HG02798 (cell line): ENCODE measurements around the gene HOXC10.

ENCODE experiments used
- ATAC-seq: cut with Tn5 transposase; IDR thresholded peaks from one replicate; pipeline ENCODE4 v1.9.1; 2021; ENCODE audit warnings: mild to moderate bottlenecking; ENCODE audit not compliant: unreplicated experiment, poor library complexity

Gene HOXC10

GRCh38 chr12:54036620-54037359 is 51.8 kb downstream of the HOXC10 start:
- no peak for ATAC-seq

GRCh38 chr12:54037360-54038283 is 52.7 kb downstream of the HOXC10 start:
- no peak for ATAC-seq

- ATAC-seq = no peak
These were observed 53.4 kb downstream of the HOXC10 start for GRCh38 chr12:54038284-54038870.

GRCh38 chr12:54038871-54039414 is 54.0 kb downstream of the HOXC10 start:
- no peak for ATAC-seq

GRCh38 chr12:54039417-54040147 is 54.6 kb downstream of the HOXC10 start:
- no peak for ATAC-seq
